GM18505 (cell line): ENCODE measurements around the gene RPP40.
A peak's percentile ranks its signal among the peaks of the same experiment; 100 is the strongest.
"Not testable (repeated sequence)": the region's sequence is repeated elsewhere in the genome, so short reads cannot be mapped to it uniquely, and the experiment has no call there.

Experiments used
- ATAC-seq: cut with Tn5 transposase; IDR thresholded peaks from one replicate; pipeline ENCODE4 v1.9.1; 2021; ENCODE audit not compliant: unreplicated experiment
- POLR2A ChIP-seq: IDR thresholded peaks from 4 replicates; pipeline ENCODE4 v1.6.1; 2011; ENCODE audit warnings: borderline replicate concordance; ENCODE audit not compliant: insufficient read depth, insufficient read length; ENCODE audit errors: extremely low read depth

RPP40 gene, protein sequence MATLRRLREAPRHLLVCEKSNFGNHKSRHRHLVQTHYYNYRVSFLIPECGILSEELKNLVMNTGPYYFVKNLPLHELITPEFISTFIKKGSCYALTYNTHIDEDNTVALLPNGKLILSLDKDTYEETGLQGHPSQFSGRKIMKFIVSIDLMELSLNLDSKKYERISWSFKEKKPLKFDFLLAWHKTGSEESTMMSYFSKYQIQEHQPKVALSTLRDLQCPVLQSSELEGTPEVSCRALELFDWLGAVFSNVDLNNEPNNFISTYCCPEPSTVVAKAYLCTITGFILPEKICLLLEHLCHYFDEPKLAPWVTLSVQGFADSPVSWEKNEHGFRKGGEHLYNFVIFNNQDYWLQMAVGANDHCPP

DNA sequence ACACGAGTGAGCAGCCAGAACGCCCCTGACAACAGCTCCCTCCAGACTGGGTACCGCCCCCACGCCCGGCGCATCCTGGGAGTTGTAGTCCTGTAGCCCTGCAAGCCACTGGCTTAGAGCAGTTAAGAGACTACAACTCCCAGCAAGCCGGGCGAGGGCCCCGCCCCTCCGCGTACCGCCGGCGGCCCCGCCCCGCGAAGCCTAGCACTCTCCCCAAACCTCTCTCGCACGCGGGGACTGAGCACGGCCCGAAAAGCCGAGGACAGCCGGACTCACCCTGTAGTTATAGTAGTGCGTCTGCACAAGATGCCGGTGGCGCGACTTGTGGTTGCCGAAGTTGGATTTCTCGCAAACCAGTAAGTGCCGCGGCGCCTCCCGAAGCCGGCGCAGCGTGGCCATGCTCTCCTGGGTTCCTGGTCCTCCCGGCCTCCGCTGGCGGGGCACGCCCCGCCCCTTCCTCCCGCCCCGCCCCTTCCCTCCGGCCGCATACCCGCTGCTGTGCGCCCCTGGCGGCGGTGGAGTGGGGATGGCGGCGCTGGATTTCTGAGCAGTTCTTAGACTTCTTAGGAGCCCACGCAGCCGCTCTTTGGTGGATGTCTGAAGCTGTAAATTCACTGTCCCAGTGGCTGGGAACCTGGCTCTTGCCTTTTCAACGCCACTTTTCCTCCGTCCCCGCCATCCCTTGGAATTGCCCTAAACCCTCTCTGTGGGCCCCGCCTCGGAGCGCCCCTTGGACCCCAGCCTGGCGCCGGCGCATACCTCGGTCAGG is at the start of gene RPP40:
Gene RPP40 (minus strand): TSS at position 434 of the 769 bp plus-strand sequence. CDS start 35 bp downstream, at position 399.
- ATAC-seq: peak; percentile 90
- TF ChIP-seq POLR2A: peak; percentile 63

DNA sequence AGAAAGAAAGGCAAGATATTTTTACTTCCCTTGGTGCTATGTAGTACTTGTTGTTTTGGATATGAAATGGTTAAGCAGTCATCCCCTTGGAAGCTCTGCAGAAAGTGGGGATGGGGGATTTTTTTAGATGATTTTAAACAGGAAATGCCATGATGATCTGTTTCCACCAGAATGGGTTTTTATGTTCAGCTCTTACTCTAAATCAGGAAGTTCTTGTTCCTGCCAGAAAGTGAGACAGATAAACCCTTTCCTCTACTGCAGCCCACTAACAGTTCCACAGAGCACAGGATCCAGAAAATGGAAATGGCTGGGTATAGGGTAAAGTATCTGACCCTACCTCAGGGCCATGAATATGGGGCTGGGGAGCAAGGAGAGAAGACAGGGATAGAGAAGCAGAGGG is 49.2 kb upstream of the RPP40 start:
- no peak for TF ChIP-seq POLR2A
- no peak for ATAC-seq

DNA sequence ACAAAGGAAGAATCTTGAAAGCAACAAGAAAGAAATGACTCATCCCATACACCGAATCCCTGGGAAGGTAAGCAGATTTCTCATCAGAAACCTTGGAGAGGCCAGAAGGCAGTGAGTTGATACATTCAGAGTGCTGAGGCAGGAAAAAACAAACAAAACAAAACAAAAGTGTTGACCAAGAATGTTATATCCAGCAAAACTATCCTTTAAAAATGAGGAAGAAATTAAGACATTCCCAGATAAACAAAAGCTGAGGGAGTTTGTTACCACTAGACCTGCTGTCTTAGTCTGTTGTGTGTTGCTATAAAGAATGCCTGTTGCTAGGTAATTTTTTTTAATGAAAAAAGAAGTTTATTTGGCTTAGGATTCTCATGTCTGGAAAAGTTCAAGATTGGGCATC is 47.6 kb upstream of the RPP40 start:
- TF ChIP-seq POLR2A: no peak
- no peak for ATAC-seq

GRCh38 chr6:5050009-5050408 is 46.2 kb upstream of the RPP40 start:
- no peak for ATAC-seq
- no peak for TF ChIP-seq POLR2A

DNA sequence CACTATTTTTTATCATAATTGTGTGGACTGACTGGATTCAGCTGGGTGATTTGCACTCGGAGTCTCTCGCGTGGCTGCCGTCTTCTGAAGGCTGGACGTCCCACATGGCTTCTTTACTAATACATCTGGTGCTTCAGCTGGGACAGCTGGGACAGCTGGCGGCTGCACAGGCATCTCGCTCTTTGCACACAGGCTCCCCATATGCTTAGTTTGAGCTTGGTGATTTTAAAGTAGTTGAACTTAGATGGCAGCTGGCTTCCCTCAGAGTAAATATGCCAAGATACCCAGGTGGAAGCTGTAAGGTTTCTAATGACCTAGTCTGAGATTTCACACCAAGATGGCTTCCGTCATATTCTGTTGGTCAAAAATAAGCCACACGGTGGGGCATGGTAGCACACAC is 42.6 kb upstream of the RPP40 start:
- no peak for ATAC-seq
- TF ChIP-seq POLR2A: no peak

GRCh38 chr6:5045416-5045815 is 41.6 kb upstream of the RPP40 start:
- TF ChIP-seq POLR2A: no peak
- ATAC-seq: no peak

DNA sequence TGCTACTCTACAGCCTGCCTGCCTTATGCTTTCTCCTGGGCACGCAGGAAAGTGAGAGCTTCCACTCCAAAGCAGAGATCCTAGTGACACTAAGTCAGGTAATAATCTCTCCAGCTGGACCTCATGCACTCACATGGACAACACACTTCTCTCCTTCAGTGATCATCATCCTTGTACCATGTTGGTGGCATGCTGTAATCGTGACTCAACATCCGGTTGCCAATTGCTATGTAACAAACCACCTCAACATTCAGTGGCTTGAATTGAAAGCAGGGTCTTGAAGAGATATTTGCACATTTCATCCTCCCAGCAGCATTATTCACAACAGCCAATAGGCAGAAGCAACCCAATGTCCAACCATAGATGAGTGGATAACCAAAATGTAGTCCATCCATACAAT is 41.0 kb upstream of the RPP40 start:
- ATAC-seq: no peak
- no peak for TF ChIP-seq POLR2A

GRCh38 chr6:5042436-5042835 is 38.6 kb upstream of the RPP40 start:
- no peak for ATAC-seq
- no peak for TF ChIP-seq POLR2A

DNA sequence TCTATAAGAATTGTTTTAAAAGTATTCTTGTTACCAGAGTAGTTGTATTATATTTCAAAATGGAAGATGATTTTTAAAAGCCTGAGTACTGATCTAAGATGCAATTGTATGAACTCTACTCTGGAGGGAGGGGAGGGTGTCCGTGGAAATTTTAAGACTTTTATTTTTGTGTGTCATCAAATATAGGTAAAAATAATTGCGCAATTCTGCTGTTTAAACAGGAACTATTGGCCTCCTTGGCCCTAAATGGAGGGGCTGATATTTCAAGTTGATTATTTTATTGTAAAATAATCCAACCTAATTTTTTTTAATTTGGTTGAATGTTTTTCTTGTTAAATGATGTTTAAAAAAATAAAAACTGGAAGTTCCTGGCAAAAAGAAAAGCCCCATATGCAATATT is 38.1 kb upstream of the RPP40 start:
- TF ChIP-seq POLR2A: no peak
- ATAC-seq: no peak

DNA sequence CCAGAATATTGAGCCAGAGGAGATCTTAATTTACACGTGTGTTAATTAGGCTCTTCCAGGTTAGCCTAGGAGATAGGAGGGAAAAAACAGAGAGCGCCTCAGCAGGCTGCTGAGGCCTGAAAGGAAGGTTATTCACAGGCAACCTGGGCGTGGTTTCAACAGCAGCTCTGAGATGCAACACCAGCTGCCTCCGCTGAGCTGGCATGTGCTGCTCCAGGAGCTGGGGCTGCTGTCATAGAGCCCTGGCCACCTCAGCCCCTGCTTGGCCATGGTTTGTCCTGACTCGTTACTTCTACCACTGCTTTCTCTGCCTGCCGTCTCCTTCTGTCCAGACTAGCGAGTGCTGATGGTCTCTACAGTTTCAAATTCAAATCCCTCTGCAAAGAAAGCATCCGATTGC is 32.4 kb upstream of the RPP40 start:
- ATAC-seq: no peak
- TF ChIP-seq POLR2A: no peak

DNA sequence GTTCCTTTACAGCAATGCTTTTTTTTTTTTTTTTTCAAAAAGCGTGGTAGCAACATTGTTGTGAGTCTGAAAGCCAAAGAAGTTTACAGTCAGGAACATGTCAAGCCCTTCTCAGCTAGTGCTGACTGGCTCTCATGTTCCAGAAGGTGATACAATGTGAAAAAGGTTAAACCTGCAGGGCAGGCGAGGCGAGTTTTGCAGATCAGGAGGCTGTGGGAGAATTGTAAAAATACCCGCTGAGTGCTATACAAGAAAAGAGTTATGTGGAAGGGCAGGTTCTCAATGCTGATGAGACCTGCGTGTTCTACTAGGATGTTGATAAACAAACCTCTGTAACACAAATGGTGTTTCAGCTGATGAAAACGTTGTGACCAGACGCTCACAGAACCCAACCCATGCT is 30.9 kb upstream of the RPP40 start:
- ATAC-seq: no peak

DNA sequence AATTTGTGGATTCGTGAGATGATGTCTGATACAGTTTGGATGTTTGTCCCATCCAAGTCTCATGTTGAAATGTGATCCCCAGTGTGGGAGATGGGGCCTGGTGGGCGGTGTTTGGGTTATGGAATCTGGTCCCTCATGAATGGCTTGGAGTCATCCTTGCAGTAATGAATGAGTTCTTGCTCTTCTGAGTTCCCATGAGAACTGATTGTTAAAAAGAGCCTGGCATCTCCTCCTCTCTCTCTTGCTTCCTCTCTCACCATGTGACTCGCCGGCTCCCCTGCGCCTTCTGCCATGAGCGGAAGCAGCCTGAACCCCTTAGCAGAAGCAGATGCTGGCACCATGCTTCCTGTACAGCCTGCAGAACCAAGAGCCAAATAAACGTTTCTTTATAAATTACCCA is 30.5 kb upstream of the RPP40 start:
- no peak for ATAC-seq
- TF ChIP-seq POLR2A: no peak

More for the DNA sequence above, 30.9 kb upstream of the RPP40 start:
- TF ChIP-seq POLR2A: no peak

DNA sequence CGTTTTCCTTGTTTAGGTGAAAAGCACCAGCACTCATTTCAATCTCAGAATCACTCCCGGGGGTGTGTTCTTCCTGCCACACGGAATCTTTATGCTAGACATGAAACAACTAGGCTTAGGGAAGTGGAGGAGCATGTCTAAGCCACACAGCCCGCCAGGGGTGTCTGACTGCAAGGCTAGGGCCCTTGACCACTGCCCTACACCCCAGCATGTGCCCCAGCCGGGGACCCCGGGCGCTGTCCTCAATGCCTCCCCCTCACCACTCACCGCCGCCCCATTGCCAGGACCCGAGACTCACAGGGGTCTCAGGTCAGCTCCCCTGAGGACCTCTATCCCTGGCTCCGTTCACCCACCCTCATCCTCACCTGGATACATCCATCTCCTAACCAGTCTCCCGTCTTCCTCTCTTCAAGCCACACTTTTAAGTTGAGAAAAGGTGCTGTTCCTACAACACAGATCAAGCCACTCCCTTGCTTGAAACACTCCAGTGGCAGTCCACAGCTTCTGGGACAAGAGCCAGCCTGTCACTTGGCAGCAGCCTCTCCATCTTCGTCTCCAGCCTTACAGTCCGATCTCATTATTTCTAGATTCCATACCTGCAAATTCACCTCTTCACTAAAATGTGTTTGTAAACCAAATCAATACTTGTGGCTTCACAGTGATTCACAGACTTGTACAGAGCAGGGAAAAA is 29.5 kb upstream of the RPP40 start:
- ATAC-seq: not testable (repeated sequence)

- not testable (repeated sequence) for ATAC-seq
Observed at GRCh38 chr6:5032706-5033105, 28.9 kb upstream of the RPP40 start.
